ENCODE measurements around the gene MED26.

GRCh38 chr19:16589917-16590316 lies 38.1 kb downstream of the MED26 start:
- TF ChIP-seq, protein P1, sequence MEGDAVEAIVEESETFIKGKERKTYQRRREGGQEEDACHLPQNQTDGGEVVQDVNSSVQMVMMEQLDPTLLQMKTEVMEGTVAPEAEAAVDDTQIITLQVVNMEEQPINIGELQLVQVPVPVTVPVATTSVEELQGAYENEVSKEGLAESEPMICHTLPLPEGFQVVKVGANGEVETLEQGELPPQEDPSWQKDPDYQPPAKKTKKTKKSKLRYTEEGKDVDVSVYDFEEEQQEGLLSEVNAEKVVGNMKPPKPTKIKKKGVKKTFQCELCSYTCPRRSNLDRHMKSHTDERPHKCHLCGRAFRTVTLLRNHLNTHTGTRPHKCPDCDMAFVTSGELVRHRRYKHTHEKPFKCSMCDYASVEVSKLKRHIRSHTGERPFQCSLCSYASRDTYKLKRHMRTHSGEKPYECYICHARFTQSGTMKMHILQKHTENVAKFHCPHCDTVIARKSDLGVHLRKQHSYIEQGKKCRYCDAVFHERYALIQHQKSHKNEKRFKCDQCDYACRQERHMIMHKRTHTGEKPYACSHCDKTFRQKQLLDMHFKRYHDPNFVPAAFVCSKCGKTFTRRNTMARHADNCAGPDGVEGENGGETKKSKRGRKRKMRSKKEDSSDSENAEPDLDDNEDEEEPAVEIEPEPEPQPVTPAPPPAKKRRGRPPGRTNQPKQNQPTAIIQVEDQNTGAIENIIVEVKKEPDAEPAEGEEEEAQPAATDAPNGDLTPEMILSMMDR (IDR thresholded peaks at IDR 0.05; ENCODE audit: low read length), result no peak
- TF ChIP-seq EZH2phosphoT487 (IDR thresholded peaks at IDR 0.05; ENCODE audit: low read length) (no peak), EZH2 (optimal IDR thresholded peaks at IDR 0.05; ENCODE audit: low read depth, low read length) (no peak)
